ENCODE data around the gene SIPA1L3. TPM values are rescaled to one million over a fixed set of nuclear protein-coding genes. Genes with fewer than 3 reads are reported as not detected.
A peak's percentile ranks its signal among the peaks of the same experiment; 100 is the strongest.

Gene SIPA1L3
- total RNA-seq, 6 donors from 2014 or later: 57.3 to 91.6 (median 69.4) TPM

- H3K4me1 ChIP-seq: peaks cover 26 to 29% (median 27%) of the 10 kb centered on the region in 4 donors
- TF ChIP-seq CTCF (IDR thresholded peaks at IDR 0.05) (no peak), POLR2AphosphoS5 (IDR thresholded peaks at IDR 0.05) (no peak), EP300 (IDR thresholded peaks at IDR 0.05) (no peak), POLR2A (IDR thresholded peaks at IDR 0.05) (no peak)
- no peak for DNase-seq
- ATAC-seq (ENCODE audit: low FRiP score in 2 of 2): no peak
- peaks cover 0 to 24% (median 10%) of the 10 kb centered on the region in 4 donors for H3K27me3 ChIP-seq
- H3K27ac ChIP-seq: no peak overlapping the region
- H3K9me3 ChIP-seq: no peaks in the 10 kb centered on the region
- 94 to 96% methylated on average over 16 of the region's 16 CpGs for WGBS, 2 donors
- H3K4me3 ChIP-seq: no peak overlapping the region
- H3K36me3 ChIP-seq: peaks cover 7 to 43% (median 35%) of the 10 kb centered on the region in 4 donors
These were observed 299.9 kb downstream of the SIPA1L3 start for GRCh38 chr19:38206928-38207327.

GRCh38 chr19:38207543-38207942, 300.5 kb downstream of the SIPA1L3 start:
- no peak for ATAC-seq (ENCODE audit: low FRiP score in 2 of 2)
- no peaks in the 10 kb centered on the region for H3K9me3 ChIP-seq
- peaks cover 7 to 36% (median 30%) of the 10 kb centered on the region in 4 donors for H3K36me3 ChIP-seq
- WGBS, 2 donors: 66 to 81% methylated on average over 8 to 11 of the region's 12 CpGs
- peaks cover 26 to 29% (median 27%) of the 10 kb centered on the region in 4 donors for H3K4me1 ChIP-seq
- no peak overlapping the region for H3K4me3 ChIP-seq
- peaks cover 0 to 25% (median 10%) of the 10 kb centered on the region in 4 donors for H3K27me3 ChIP-seq
- TF ChIP-seq POLR2A (IDR thresholded peaks at IDR 0.05): no peak
- TF ChIP-seq CTCF (IDR thresholded peaks at IDR 0.05): no peak
- TF ChIP-seq POLR2AphosphoS5 (IDR thresholded peaks at IDR 0.05): no peak
- no peak for TF ChIP-seq EP300 (IDR thresholded peaks at IDR 0.05)
- no peak overlapping the region for H3K27ac ChIP-seq
- no peak for DNase-seq

- Histone ChIP-seq H3K9me3 (no peaks in the 10 kb centered on the region), H3K27me3 (peaks cover 0 to 25% (median 10%) of the 10 kb centered on the region in 4 donors), H3K36me3 (peaks cover 4 to 26% (median 21%) of the 10 kb centered on the region in 4 donors), H3K4me3 (no peak overlapping the region), H3K27ac (no peak overlapping the region), H3K4me1 (peaks cover 26 to 29% (median 27%) of the 10 kb centered on the region in 4 donors)
- TF ChIP-seq EP300 (IDR thresholded peaks at IDR 0.05) (no peak), CTCF (IDR thresholded peaks at IDR 0.05) (no peak)
- DNase-seq: no peak
- no peak for ATAC-seq (ENCODE audit: low FRiP score in 2 of 2)
- 85 to 95% methylated on average over 3 of the region's 3 CpGs for WGBS, 2 donors
These were observed 301.6 kb downstream of the SIPA1L3 start for GRCh38 chr19:38208571-38208970.

GRCh38 chr19:38209152-38209551, 302.1 kb downstream of the SIPA1L3 start:
- TF ChIP-seq POLR2AphosphoS5 (IDR thresholded peaks at IDR 0.05) (no peak), CTCF (IDR thresholded peaks at IDR 0.05) (no peak), EP300 (IDR thresholded peaks at IDR 0.05) (no peak), POLR2A (IDR thresholded peaks at IDR 0.05) (no peak)
- Histone ChIP-seq H3K4me1 (peaks cover 26 to 29% (median 27%) of the 10 kb centered on the region in 4 donors), H3K9me3 (no peaks in the 10 kb centered on the region), H3K4me3 (peak overlapping the region in 3 of 4 donors; percentile 0 to 27 (median 18)), H3K27me3 (peaks cover 0 to 25% (median 10%) of the 10 kb centered on the region in 4 donors), H3K27ac (peak overlapping the region in 3 of 4 donors; percentile 26 to 76 (median 55)), H3K36me3 (peaks cover 4 to 20% (median 17%) of the 10 kb centered on the region in 4 donors)
- no peak for ATAC-seq (ENCODE audit: low FRiP score in 2 of 2)
- DNase-seq: no peak
- WGBS, 2 donors: 24 to 37% methylated on average over 5 of the region's 5 CpGs

Measured in upper lobe of left lung (tissue), 6 donors.